CD14-positive monocyte (primary cell): ENCODE measurements around the gene ATP6AP1. TPM values are rescaled to one million over a fixed set of nuclear protein-coding genes. Genes with fewer than 3 reads are reported as not detected.

ENCODE experiments used
- DNase-seq, 3 donors: peaks; one replicate each; pipeline ENCODE4 v3.0.0-alpha.2; 2011 to 2022
- H2AFZ ChIP-seq: 2 replicates; pipeline ENCODE4 v1.6.0; 2012; ENCODE audit warnings: mild to moderate bottlenecking, low read depth, low read length, inconsistent platforms; ENCODE audit not compliant: insufficient read depth, poor library complexity, severe bottlenecking
- H3K27ac ChIP-seq, 2 donors: 1 replicate in 1 of 2; 2 replicates in 1 of 2; pipeline ENCODE4 v1.5.1; 2012 to 2013; ENCODE audit warnings: low read length in 2 of 2, control low read depth in 1 of 2, inconsistent platforms in 1 of 2, low read depth in 1 of 2, mild to moderate bottlenecking in 1 of 2
- H3K27me3 ChIP-seq, 2 donors: one replicate each; pipeline versions ENCODE4 v1.6.0 to v1.6.1; 2011 to 2013; ENCODE audit warnings: low read length in 2 of 2; ENCODE audit not compliant: control insufficient read depth in 2 of 2, insufficient read depth in 2 of 2
- H3K36me3 ChIP-seq, 2 donors: replicated peaks in 1 of 2; 1 replicate in 1 of 2; 2 replicates in 1 of 2; pipeline versions ENCODE4 v1.5.1 to v1.6.1; 2012 to 2013; ENCODE audit warnings: low read length in 2 of 2, control low read depth in 1 of 2, inconsistent platforms in 1 of 2, mild to moderate bottlenecking in 1 of 2; ENCODE audit not compliant: insufficient read depth in 2 of 2, control insufficient read depth in 1 of 2
- H3K4me1 ChIP-seq, 2 donors: 1 replicate in 1 of 2; 2 replicates in 1 of 2; pipeline versions ENCODE4 v1.5.1 to v1.6.1; 2012 to 2013; ENCODE audit warnings: low read length in 2 of 2, control low read depth in 1 of 2, inconsistent platforms in 1 of 2, mild to moderate bottlenecking in 1 of 2, moderate library complexity in 1 of 2; ENCODE audit not compliant: insufficient read depth in 2 of 2, control insufficient read depth in 1 of 2
- H3K4me2 ChIP-seq: replicated peaks from 2 replicates; pipeline ENCODE3; 2012; ENCODE audit warnings: low read length, moderate library complexity, mild to moderate bottlenecking; ENCODE audit not compliant: poor library complexity, severe bottlenecking; ENCODE audit errors: extremely low read depth
- H3K4me3 ChIP-seq, 3 experiments: fragments of 200-600 bp in 1 of 3; sonication (generic) in 1 of 3; replicated peaks in 1 of 3; 1 replicate in 2 of 3; 2 replicates in 1 of 3; pipeline ENCODE4 v1.5.1; 2011 to 2013; ENCODE audit warnings: low read length in 3 of 3, mild to moderate bottlenecking in 3 of 3, control low read depth in 2 of 3, low read depth in 2 of 3, inconsistent platforms in 1 of 3, moderate library complexity in 1 of 3
- H3K79me2 ChIP-seq: 2 replicates; pipeline ENCODE4 v1.6.0; 2012; ENCODE audit warnings: mild to moderate bottlenecking, control low read depth, inconsistent platforms, low read length, moderate library complexity; ENCODE audit not compliant: insufficient read depth
- H3K9ac ChIP-seq: 2 replicates; pipeline ENCODE4 v1.6.0; 2017; ENCODE audit warnings: low read length, mild to moderate bottlenecking; ENCODE audit not compliant: insufficient read depth, poor library complexity, severe bottlenecking
- H3K9me3 ChIP-seq, 2 donors: replicated peaks in 1 of 2; 1 replicate in 1 of 2; 2 replicates in 1 of 2; pipeline versions ENCODE4 v1.5.1 to v1.6.1; 2012 to 2013; ENCODE audit warnings: low read length in 2 of 2, control low read depth in 1 of 2; ENCODE audit not compliant: control insufficient read depth in 1 of 2, insufficient read depth in 1 of 2
- H4K20me1 ChIP-seq: 2 replicates; pipeline ENCODE4 v1.6.0; 2012; ENCODE audit warnings: mild to moderate bottlenecking, low read length, control low read depth, moderate library complexity; ENCODE audit not compliant: insufficient read depth
- H3K27ac Mint-ChIP-seq, 7 donors: one replicate each; pipeline ENCODE4 v1.8.0; 2020; ENCODE audit warnings: mild to moderate bottlenecking in 7 of 7, mixed read lengths in 7 of 7, moderate library complexity in 6 of 7, inconsistent platforms in 2 of 7
- H3K27me3 Mint-ChIP-seq, 3 donors: one replicate each; pipeline ENCODE4 v1.8.0; 2021 to 2022; ENCODE audit warnings: low read depth in 3 of 3, mild to moderate bottlenecking in 3 of 3, mixed read lengths in 3 of 3, moderate library complexity in 3 of 3, inconsistent platforms in 1 of 3
- H3K36me3 Mint-ChIP-seq, 2 donors: one replicate each; pipeline ENCODE4 v1.8.0; 2020; ENCODE audit warnings: mixed read lengths in 2 of 2, inconsistent platforms in 1 of 2, mild to moderate bottlenecking in 1 of 2
- H3K4me1 Mint-ChIP-seq: one replicate; pipeline ENCODE4 v1.8.0; 2020; ENCODE audit warnings: mild to moderate bottlenecking, mixed read lengths
- H3K4me3 Mint-ChIP-seq, 2 donors: one replicate each; pipeline ENCODE4 v1.8.0; 2020; ENCODE audit warnings: mild to moderate bottlenecking in 2 of 2, mixed read lengths in 2 of 2, moderate library complexity in 1 of 2
- H3K9me3 Mint-ChIP-seq, 7 donors: one replicate each; pipeline ENCODE4 v1.8.0; 2020 to 2022; ENCODE audit warnings: mixed read lengths in 7 of 7, mild to moderate bottlenecking in 6 of 7, moderate library complexity in 6 of 7, inconsistent platforms in 2 of 7
- WGBS: methylation state at CpG from one replicate; pipeline ENCODE4 v1.1.5; 2013; ENCODE audit warnings: missing lambda C conversion rate; ENCODE audit not compliant: insufficient coverage; 5-methylcytosine and 5-hydroxymethylcytosine counted together
- intact Hi-C, 2 donors: fragments of 100-400 bp; cut with micrococcal nuclease; formaldehyde crosslinking; loops; one replicate each; pipeline versions ENCODE4 v1.15.0 to v1.15.1; 2023
- polyA plus RNA-seq, 3 donors: library from polyadenylated mRNA; depleted of rRNA in 1 of 3; unstranded in 2 of 3; stranded (reverse) in 1 of 3; fragments of 300-500 nt in 2 of 3; fragments of >200 nt in 1 of 3; fragmentation: Illumina TruSeq in 2 of 3; gene quantifications; 1 replicate in 2 of 3; 2 replicates in 1 of 3; pipeline ENCODE4 v1.2.3, GENCODE V29; 2012 to 2021
- TF ChIP-seq, protein P1 (sequence below): fragments of 200-600 bp; IDR thresholded peaks from one replicate; pipeline ENCODE4 v1.8.0; 2022; ENCODE audit warnings: antibody characterized with exemption, mild to moderate bottlenecking

ATP6AP1 gene
- polyA plus RNA-seq, 3 donors, result 116 to 178 (median 145) TPM

DNA sequence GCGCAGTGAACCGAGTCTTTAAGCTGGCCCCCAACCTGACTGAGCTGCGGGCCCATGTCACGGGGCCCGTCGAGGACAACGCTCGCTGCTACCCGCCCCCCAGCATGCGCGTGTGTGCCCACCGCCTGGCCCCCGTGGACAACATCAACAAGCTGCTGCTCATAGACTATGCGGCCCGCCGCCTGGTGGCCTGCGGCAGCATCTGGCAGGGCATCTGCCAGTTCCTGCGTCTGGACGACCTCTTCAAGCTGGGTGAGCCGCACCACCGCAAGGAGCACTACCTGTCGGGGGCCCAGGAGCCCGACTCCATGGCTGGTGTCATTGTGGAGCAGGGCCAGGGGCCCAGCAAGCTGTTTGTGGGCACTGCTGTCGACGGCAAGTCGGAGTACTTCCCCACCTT is 31.8 kb downstream of the ATP6AP1 start:
- intact Hi-C loops, result no loop called here
- no peak overlapping the region for H3K4me3 Mint-ChIP-seq
- no peak overlapping the region for H3K9ac ChIP-seq
- H3K27ac Mint-ChIP-seq, result no peak overlapping the region
- H2AFZ ChIP-seq, result no peak overlapping the region
- H3K36me3 Mint-ChIP-seq, result peaks cover 0 to 3% of the 10 kb centered on the region in 2 donors
- no peaks in the 10 kb centered on the region for H3K9me3 ChIP-seq
- H3K27me3 ChIP-seq, result peaks cover 0 to 12% of the 10 kb centered on the region in 2 donors
- peaks cover 0 to 18% (median 4%) of the 10 kb centered on the region in 7 donors for H3K9me3 Mint-ChIP-seq
- peaks cover 11 to 29% (median 22%) of the 10 kb centered on the region in 3 donors for H3K27me3 Mint-ChIP-seq
- no peaks in the 10 kb centered on the region for H4K20me1 ChIP-seq
- no peak overlapping the region for H3K4me3 ChIP-seq
- peaks cover 6% of the 10 kb centered on the region in 2 donors for H3K4me1 ChIP-seq
- TF ChIP-seq, protein P1, sequence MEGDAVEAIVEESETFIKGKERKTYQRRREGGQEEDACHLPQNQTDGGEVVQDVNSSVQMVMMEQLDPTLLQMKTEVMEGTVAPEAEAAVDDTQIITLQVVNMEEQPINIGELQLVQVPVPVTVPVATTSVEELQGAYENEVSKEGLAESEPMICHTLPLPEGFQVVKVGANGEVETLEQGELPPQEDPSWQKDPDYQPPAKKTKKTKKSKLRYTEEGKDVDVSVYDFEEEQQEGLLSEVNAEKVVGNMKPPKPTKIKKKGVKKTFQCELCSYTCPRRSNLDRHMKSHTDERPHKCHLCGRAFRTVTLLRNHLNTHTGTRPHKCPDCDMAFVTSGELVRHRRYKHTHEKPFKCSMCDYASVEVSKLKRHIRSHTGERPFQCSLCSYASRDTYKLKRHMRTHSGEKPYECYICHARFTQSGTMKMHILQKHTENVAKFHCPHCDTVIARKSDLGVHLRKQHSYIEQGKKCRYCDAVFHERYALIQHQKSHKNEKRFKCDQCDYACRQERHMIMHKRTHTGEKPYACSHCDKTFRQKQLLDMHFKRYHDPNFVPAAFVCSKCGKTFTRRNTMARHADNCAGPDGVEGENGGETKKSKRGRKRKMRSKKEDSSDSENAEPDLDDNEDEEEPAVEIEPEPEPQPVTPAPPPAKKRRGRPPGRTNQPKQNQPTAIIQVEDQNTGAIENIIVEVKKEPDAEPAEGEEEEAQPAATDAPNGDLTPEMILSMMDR, result no peak
- H3K79me2 ChIP-seq, result no peaks in the 10 kb centered on the region
- no peak for DNase-seq
- peaks cover 12% of the 10 kb centered on the region for H3K4me1 Mint-ChIP-seq
- no peaks in the 10 kb centered on the region for H3K36me3 ChIP-seq
- WGBS, result 94% methylated on average over 20 of the region's 26 CpGs
- H3K27ac ChIP-seq, result no peak overlapping the region
- H3K4me2 ChIP-seq, result no peak overlapping the region

DNA sequence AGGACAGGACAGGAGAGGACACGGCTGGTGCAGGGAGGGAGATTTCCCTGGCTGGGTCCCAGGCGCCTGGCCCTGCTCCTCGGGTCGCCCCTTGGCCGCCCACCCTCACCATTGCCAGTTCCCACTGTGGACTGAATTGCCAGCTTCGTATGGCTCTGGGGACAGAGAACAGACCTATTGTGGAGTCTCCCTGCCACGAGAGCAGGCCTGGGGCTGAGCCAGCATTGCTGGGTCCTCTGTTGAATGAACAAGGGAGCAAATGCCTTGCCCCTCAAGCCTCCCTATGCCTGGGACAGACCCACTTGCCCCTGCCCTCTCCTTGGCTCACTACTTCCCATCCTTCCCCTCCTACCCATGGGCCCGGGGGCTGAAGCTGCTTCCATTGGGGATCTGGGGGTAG is 33.9 kb downstream of the ATP6AP1 start:
- Mint-ChIP-seq H3K9me3 (peaks cover 0 to 13% (median 2%) of the 10 kb centered on the region in 7 donors), H3K4me1 (peaks cover 8% of the 10 kb centered on the region), H3K27me3 (peaks cover 5 to 24% (median 16%) of the 10 kb centered on the region in 3 donors), H3K27ac (no peak overlapping the region), H3K4me3 (no peak overlapping the region), H3K36me3 (peaks cover 0 to 1% of the 10 kb centered on the region in 2 donors)
- intact Hi-C loops, result no loop called here
- DNase-seq, result no peak
- H3K9ac ChIP-seq, result no peak overlapping the region
- H3K4me3 ChIP-seq, result no peak overlapping the region
- no peak overlapping the region for H3K4me2 ChIP-seq
- H2AFZ ChIP-seq, result no peak overlapping the region
- no peaks in the 10 kb centered on the region for H3K9me3 ChIP-seq
- H4K20me1 ChIP-seq, result no peaks in the 10 kb centered on the region
- H3K36me3 ChIP-seq, result no peaks in the 10 kb centered on the region
- WGBS, result no CpG with 5 or more reads among the region's 8 CpGs
- H3K27me3 ChIP-seq, result peaks cover 0 to 7% of the 10 kb centered on the region in 2 donors
- no peak overlapping the region for H3K27ac ChIP-seq
- TF ChIP-seq, protein P1, result no peak
- H3K79me2 ChIP-seq, result no peaks in the 10 kb centered on the region
- H3K4me1 ChIP-seq, result peaks cover 6% of the 10 kb centered on the region in 2 donors
